GM21447 (cell line): ENCODE data around the gene TMEM131.

Source experiments
- ATAC-seq: cut with Tn5 transposase; IDR thresholded peaks from one replicate; pipeline ENCODE4 v1.9.1; 2021; ENCODE audit not compliant: unreplicated experiment

The TMEM131 gene

DNA sequence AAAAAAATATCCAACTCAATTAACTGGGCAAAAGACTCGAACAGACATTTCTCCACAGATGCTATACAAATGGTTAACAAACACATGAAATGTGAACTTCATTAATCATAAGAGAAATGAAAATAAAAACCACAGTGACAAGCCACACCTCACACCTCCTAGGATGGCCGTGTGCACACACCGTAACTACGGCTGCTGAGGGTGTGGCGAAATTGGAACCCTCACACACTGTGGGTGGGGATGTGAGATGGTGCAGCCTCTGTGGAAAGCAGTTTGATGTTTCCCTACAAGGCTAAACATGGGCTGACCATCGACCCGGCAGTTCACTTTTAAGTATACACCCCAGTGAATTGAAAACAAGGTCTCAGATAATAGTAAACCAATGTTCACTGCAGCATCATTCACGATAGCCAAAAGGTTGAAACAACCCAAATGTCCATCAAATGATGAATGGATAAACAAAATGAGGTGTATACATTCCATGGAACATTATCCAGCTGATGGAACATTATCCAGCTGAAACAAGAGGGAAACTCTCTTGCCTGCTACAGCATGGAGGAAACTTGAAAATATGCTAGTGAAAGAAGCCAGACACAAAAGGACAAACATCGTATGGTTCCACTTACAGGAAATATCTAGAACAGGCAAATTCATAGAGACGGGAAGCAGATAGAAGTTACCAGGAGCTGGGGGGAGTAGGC is 250.1 kb downstream of the TMEM131 start:
- no peak for ATAC-seq

DNA sequence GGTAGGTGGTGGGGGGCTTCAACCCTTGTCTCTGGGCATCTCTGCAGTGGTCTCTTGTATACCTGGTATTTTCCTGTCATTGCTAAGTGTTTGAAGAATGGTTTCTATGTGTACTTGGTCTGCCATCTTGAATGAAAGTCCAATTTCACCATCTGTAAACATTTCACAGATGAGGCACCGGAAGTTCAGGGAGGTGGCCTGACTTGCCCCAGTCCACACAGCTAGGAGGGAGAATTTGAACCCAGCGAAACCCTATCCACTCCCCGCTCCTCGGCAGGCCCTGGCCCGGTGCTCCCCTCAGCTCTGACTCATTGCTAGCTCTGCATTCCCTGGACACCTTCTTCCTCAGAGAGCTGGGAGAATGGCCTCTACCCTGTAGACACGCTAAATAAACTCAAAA is 251.8 kb downstream of the TMEM131 start:
- ATAC-seq, result no peak

DNA sequence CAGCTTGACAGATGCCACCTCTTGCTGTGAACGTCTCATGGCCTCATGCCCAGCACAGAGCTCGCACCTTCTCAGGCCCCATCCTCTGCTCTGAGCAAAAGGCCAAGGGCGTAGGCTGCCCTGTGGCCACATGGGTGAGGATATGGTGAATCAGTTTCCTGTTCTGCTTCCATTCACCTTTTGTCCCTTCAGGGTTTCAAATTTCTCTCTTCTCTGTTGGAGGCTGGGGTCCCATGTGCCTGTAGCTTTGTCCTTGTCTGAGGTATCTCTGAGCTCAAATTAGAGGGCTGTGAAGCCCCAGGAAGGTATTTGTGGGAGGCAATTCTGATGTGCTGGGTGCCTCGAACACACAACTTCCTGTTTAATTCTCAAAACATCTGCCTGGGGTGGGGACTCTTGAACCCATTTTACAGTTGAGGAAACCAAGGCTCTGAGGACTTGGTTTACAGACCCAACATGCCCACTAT is 253.3 kb downstream of the TMEM131 start:
- no peak for ATAC-seq

DNA sequence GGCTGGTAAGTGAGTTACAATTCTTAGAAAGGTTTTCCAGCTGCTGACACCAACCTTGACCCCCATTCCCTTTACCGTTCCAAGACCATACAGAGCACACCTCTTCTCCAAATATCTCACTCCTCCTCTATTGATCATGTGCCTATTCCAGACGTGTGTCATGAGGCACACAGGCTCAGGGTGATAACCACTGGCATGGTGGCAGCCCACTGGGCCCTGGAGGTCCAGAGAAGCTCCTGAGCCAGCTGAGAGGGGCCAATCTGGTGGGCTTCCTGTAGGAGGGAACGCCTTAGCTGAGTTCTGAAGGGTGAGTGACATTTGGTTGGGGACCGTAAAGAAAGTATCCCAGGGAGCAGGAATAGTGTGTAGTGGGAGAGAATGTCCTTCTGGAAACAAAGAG is 254.1 kb downstream of the TMEM131 start:
- ATAC-seq, result no peak

DNA sequence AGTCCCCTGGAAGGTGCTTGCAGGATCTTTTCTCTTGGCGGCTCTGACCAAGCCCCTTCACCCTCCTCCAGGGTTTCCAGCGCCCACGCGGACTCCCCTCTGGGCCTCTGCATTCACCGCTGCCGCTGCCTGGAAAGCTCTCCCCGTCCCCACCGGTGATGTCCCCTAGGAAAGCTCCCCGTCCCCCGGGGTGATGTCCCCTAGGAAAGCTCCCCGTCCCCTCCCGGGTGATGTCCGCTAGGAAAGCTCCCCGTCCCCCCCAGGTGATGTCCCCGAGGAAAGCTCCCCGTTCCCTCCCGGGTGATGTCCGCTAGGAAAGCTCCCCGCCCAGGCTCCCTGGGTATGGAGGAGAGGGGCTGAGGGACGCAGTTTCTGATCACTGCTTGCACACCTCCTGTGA is 254.5 kb downstream of the TMEM131 start:
- ATAC-seq, result no peak

DNA sequence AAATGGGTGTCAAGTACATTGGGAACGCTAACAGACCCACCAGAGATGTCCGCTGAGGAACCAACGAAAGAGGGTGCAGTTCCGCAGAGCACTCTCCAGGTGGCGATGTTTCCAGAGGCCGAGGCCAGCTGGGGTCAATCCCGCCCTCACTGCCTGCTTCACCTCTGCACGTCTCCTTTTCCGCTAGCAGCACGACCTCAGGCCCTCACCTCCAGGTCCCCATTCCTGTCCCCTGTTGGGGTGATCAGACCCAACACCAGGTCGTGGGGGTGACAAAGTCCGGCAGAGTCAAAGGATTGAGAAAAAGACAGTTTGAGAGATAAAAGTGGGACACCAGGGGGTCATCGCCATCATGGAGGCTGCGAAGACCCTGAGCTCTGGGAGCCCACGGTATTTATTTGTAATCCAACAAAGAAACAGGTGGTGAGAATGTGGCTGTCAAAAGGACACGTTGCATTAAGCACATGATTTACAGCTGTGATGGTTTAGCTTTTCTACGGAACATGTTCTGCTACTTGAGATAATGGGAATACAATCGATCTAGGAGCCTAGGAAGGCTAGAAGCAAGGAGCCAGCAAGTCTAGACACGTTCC is 255.1 kb downstream of the TMEM131 start:
- no peak for ATAC-seq

DNA sequence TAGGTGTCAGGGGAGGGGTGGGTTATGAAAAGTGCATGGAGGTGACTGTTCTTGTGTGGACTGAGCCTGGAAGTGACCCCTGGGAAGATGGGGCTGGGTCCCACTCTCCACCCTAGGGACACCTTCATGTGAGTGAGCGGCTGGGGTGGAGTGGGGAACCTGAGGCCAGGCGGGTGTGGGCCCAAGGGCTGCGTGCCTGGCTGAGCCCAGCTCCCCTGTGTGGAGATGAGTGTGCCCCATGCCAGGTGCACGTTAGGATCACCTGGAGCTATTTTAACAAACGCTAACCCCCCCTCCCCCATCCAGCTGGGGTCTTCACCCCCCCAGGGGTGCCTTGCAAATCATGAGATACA is 255.9 kb downstream of the TMEM131 start:
- no peak for ATAC-seq

DNA sequence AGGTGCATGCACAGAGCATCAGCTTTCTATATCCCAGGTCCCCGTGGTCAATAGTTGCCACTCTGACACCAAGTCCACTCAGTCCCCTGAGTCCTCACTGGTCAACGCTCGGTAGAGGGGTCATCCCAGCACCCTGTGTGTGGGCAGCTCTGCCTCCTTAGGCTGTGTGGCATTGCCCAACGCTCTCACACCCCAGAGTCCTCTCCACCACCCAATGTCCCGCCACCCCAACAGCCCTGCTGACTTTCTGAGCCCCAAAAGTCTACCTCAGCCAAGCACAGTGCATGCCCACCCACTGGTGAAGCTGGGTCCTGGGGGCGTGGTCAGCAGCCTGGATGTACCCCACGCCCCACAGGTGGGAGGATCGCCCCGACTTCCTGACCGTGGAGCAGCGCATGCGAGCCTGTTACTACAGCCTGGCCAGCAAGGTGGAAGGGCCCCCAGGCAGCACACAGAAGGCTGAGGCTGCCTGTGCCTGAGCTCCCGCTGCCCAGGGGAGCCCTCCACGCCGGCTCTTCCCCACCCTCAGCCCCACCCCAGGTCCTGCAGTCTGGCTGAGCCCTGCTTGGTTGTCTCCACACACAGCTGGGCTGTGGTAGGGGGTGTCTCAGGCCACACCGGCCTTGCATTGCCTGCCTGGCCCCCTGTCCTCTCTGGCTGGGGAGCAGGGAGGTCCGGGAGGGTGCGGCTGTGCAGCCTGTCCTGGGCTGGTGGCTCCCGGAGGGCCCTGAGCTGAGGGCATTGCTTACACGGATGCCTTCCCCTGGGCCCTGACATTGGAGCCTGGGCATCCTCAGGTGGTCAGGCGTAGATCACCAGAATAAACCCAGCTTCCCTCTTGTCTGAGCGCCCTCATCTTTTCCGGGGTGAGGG is 256.5 kb downstream of the TMEM131 start:
- no peak for ATAC-seq

DNA sequence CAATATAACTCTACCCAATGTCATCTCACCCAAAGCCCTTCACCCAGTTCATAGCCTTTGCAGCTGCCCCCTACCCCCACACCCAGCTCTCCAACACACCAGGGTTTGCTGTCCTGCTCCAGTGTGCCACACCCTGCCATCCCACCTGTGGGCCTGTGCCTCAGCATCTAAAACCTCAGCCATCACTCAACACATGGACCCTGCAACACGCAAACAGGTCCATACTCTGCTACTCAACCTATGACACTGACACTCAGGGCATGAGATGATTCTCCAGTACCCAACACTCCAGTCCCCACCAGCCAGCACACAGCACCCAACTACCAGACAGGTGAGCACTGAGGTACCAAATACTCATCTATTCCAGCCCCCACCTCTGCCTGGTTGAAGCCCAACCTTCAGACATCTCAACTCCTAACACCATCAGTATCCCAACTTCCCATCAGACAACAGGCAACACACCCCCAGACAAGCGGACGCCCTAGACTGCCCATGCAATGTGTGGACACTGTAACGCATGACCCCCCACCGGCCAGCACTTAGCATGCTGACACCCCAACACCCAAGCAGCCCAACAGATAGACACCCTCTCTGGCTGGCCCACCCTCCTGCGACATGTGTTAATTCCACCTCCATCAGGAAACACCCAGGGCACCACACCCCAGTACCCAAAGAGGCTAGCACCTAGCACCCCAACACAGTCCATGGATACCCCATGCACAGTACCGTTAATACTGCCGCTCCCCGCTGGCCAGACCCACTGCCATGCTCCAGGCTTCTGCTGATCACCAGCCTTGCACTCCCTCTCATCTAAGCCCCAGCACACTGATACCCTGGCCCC is 257.3 kb downstream of the TMEM131 start:
- ATAC-seq, result no peak

DNA sequence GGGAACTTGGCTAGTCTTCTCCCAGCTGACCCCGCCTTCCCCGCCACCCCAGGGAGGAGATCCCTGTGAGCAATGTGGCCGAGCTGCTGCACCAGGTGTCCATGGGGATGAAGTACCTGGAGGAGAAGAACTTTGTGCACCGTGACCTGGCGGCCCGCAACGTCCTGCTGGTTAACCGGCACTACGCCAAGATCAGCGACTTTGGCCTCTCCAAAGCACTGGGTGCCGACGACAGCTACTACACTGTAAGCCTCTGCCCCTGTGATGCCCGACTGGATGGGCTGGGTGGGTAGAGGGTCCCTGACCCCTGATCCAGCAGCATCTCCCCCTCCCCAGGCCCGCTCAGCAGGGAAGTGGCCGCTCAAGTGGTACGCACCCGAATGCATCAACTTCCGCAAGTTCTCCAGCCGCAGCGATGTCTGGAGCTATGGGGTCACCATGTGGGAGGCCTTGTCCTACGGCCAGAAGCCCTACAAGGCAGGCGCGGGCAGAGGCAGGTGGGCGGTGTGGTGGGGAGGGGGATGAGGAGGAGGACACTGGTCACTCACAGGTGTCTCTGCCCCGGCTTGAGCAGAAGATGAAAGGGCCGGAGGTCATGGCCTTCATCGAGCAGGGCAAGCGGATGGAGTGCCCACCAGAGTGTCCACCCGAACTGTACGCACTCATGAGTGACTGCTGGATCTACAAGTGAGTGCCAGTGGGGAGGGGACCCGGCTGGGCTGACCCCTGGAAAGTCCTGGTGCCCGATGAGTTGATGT is 258.1 kb downstream of the TMEM131 start:
- no peak for ATAC-seq

DNA sequence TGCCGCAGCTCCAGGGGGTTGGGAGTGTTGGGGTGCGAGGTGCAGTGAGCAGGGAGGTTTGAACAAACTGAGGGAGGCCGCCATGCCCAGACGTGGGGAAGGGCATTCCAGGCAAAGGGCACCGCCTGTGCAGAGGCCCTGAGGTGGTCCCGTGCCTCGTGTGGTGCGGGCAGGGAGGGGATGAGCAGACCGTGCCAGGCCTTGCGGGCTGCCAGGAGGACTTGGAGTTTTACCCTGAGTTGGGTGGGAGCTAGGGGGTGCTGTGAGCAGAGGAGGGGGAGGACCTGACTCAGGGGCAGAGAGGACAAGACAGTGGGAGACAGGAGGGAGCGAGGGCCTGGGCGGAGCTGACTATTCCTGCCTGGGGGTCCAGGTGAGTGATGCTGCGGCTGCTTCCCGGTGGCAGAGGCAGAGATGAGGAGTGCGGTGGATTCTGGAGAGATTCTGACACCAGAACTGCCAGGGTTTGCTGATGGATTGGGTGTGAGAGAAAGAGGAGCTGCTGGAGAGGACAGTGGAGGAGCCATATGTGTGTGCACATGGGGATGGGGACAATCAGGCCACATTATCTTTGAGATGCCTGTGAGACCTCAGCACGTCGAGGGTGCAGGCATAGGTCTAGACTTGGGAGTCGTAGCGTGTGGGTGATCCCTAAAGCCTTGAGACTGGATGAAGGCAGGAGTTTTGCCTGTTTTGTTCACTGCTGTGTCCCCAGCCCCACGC is 259.0 kb downstream of the TMEM131 start:
- ATAC-seq, result no peak

DNA sequence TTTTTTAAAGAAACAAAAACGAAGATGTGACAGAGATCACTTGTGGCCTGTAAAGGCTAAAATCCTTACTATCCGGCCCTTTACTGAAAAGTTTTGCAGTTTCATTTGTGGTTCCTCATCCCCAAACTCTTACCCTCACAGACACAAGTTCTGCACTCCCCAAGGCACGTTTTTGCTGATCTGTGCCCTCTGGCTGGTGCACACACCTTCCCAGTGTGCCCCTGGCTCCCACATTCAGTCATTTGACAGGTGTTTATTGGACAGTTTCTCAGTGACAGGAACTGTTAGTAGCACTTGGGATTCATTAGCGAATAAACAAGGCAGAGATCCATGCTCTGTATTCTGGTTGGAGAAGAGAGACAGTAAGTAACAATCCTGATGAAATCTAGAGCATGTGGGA is 259.6 kb downstream of the TMEM131 start:
- ATAC-seq, result no peak

DNA sequence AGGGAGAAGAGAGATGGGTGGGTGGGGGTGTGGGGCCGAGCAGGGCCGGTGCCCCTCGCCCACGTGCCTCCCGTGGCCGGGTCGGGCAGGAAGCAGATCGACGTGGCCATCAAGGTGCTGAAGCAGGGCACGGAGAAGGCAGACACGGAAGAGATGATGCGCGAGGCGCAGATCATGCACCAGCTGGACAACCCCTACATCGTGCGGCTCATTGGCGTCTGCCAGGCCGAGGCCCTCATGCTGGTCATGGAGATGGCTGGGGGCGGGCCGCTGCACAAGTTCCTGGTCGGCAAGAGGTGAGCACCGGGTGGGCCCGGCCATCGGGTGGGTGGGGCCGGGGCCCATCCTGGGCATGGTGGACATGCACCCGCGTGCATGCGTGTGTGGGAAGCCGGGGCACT is 260.6 kb downstream of the TMEM131 start:
- no peak for ATAC-seq

DNA sequence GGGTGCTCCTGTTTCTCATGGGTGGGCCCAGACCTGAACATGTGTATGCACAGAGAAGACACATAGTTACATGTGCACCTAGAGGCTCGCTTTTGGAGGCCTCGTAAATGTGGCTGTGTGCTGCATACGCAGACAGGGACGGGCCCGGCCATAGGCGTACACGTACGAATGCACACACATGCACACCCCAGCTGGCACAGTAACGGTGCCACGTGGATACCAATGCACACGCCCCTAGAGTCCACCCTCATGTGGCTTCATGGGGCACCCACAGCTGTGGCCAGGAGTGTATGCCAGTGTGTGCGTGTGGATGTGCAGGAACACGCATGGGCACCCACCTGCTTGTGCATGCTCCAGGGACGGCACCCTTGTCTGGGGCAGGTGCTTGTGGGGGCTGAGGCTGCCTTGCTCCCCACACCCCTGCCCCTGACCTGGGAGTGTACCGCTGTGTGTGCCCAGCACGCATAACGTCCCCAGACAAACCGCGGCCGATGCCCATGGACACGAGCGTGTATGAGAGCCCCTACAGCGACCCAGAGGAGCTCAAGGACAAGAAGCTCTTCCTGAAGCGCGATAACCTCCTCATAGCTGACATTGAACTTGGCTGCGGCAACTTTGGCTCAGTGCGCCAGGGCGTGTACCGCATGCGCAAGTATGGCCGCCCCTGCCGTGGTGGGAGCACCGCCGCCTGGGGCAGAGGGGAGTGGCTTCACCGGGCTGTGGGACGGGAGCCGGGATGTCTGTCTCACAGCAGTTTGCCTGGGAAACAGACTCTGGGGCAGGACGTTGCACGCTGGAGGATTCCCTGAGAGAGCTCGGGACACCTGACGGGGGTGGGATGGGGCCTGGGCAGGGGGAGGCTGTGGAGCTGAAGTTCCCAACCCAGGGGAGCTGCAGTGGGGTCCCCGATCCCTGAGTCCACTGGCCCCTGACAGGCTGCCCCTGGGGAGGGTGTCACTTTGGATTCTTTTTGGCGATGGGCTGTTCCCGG is 261.4 kb downstream of the TMEM131 start:
- ATAC-seq, result no peak

DNA sequence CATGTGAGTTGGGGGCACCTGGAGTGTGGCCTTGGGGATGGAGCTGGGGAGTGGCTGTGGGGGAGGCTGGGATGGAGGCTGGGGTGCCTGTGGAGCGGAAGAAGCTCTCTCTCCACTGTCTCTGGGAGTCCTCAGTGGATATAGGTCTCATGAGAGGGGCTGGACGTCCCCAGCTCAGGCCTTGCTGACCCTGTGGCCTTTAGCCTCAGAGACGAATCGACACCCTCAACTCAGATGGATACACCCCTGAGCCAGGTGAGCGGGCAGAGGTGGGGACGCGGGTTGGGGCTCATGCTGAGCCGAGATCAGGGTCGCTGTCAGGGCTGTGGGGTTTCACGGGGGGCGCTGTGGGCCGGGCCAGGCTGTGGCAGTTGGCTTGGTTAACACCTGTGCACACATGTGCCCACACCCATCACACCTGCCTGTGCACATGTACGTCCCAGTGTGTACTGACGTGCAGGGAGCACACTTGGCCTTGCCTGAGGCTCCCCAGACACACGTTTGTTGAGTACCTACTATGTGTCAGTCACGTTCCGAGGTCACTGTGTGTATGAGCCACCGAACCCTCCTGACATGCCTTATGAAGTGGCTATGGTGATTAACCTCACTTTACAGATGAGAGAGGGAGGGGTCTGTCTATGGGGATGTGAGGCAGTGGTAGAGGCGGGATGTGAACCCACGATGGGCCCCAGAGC is 262.3 kb downstream of the TMEM131 start:
- ATAC-seq, result no peak

DNA sequence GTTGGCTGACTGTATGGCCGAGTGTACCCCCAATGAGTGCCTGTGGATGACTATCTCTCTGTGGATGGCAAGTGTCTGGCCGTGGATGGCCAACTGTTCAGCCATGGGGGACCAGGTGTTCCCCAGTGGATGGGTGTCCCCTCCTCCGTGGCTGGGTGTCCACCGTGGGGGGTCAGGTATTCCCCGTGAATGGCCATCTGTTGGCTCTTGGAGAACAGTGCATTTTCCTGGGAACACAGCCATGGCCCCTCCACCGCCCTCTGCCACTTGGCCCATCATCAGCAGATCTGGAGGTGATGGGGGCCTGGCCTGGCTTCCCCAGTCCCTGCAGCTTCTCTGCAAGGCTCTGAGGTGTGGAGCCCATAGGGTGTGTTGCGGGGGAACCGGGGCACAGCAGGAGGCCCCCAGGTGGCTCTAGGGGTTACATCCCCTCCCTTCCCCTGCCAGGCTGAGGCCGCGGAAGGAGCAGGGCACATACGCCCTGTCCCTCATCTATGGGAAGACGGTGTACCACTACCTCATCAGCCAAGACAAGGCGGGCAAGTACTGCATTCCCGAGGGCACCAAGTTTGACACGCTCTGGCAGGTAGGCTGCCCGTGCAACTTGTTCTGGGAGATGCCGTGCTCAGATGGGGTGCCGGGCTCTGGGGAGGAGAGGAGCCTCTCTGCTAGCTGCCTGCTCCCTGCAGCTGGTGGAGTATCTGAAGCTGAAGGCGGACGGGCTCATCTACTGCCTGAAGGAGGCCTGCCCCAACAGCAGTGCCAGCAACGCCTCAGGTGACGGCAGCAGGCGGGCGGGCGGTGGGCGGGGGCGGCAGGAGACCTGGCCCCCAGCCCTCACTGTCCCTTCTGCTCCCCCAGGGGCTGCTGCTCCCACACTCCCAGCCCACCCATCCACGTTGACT is 263.1 kb downstream of the TMEM131 start:
- ATAC-seq, result no peak
